ENCODE results near the gene KRT38.

DNA sequence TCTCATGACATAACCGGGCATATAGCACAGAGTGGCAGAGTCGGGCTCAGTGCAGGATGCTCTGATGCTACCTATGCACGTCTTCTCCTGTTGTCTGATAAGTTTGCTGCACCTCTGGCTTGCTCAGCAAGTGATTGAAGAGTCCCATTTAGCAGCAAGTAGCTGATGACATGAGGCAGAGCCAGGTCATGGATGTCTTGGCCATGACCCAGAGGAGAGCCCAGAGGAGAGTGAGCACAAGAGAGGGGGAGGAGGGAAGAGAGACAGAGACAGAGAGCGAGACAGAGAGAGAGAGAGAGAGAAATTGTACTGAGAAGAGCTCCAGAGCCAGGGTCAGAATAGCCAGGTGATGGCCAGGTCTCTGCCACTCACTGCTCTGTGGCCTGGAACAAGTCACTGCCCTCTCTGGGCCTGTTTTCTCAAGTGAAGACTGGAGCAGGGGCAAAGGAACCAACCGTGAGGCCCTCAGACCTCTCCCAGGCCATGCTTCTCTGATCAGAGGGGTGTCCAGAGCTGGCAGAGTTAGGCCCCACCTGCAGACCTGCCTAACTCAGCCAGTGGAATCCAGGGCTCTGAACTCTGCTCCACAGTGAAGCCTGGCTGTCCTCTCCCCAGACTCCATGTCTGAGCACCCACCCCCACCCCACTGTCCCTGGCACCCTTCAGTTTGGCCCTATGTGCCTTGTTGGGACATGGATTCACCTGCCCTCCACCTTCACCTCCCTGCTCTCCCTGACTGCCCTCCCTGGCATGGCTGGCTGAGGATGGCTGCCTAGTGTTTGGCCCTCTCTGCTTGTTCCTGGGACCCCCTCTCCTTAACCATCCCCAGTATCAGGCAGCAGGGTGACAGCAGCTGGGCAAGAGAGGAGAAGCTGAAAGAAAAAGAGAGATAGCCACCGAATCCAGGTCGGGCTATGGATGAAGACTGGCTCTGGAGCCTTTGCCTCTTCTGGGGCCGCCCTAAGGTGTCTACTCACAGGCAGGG lies 44.4 kb upstream of the KRT38 start:
- TF ChIP-seq, protein P1, sequence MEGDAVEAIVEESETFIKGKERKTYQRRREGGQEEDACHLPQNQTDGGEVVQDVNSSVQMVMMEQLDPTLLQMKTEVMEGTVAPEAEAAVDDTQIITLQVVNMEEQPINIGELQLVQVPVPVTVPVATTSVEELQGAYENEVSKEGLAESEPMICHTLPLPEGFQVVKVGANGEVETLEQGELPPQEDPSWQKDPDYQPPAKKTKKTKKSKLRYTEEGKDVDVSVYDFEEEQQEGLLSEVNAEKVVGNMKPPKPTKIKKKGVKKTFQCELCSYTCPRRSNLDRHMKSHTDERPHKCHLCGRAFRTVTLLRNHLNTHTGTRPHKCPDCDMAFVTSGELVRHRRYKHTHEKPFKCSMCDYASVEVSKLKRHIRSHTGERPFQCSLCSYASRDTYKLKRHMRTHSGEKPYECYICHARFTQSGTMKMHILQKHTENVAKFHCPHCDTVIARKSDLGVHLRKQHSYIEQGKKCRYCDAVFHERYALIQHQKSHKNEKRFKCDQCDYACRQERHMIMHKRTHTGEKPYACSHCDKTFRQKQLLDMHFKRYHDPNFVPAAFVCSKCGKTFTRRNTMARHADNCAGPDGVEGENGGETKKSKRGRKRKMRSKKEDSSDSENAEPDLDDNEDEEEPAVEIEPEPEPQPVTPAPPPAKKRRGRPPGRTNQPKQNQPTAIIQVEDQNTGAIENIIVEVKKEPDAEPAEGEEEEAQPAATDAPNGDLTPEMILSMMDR (IDR thresholded peaks at IDR 0.05): no peak
- TF ChIP-seq POLR2AphosphoS5 (IDR thresholded peaks at IDR 0.05) (no peak), POLR2A (IDR thresholded peaks at IDR 0.05) (no peak)
